Measurements from ENCODE around the gene RPA4. TPM values are rescaled to one million over a fixed set of nuclear protein-coding genes. Genes with fewer than 3 reads are reported as not detected.
A peak's percentile ranks its signal among the peaks of the same experiment; 100 is the strongest.
"Not testable (repeated sequence)": the region's sequence is repeated elsewhere in the genome, so short reads cannot be mapped to it uniquely, and the experiment has no call there.

Gene RPA4, protein sequence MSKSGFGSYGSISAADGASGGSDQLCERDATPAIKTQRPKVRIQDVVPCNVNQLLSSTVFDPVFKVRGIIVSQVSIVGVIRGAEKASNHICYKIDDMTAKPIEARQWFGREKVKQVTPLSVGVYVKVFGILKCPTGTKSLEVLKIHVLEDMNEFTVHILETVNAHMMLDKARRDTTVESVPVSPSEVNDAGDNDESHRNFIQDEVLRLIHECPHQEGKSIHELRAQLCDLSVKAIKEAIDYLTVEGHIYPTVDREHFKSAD
- 3.4 TPM for total RNA-seq (ENCODE audit: insufficient read depth, low replicate concordance)

DNA sequence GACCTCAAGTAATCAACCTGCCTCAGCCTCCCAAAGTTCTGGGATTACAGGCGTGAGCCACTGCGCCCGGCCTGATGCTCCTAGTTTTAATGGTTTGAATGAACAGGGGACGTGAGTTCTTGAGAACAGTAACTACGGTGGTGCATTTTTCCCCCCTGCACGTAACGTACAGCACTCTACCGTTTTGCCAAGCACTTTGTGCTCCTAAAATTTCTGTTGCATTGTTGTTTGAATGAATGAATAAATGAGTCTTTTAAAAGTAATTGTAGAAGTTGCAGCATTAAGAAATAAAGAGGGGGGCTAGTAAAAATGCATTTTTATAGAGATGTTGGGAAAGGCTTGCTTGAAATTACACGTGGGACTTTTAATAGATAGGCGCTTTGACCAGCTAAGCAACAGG lies at the start of gene RPA4:
TSS of gene RPA4 (plus strand) at position 301 of the 400 bp plus-strand sequence. CDS start 403 bp downstream, outside the sequence.
- no peak for DNase-seq (ENCODE audit: low spot score)

- DNase-seq (ENCODE audit: low spot score) = no peak
Observed at GRCh38 chrX:96834137-96834536, 49.6 kb upstream of the RPA4 start.

GRCh38 chrX:96835660-96836289 lies 47.9 kb upstream of the RPA4 start:
- DNase-seq (ENCODE audit: low spot score) = no peak

GRCh38 chrX:96837808-96838207 lies 45.9 kb upstream of the RPA4 start:
- DNase-seq (ENCODE audit: low spot score) = peak; percentile 4

GRCh38 chrX:96838537-96838936 lies 45.2 kb upstream of the RPA4 start:
- DNase-seq (ENCODE audit: low spot score) = no peak

DNA sequence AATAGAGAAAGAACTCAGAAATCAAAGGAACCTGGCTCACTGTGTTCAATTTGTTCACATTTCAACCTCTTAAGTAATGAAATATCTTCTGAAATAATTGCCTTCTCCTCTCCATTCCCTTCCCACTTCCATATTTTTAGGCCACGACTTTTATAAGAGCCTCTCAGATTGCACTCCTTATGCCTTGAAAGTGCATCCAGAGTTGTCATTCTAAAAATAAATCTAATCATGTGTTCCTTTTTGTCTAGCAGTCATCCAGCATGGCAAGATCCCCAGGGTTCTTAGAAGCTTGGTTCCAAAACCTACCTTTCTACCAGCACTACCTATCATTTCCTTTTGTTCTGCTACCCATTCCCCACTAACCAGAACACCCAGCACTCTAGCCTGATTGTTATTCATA lies 42.4 kb upstream of the RPA4 start:
- DNase-seq (ENCODE audit: low spot score) = no peak

- not testable (repeated sequence) for DNase-seq (ENCODE audit: low spot score)
Observed at GRCh38 chrX:96841866-96842265, 41.8 kb upstream of the RPA4 start.

DNA sequence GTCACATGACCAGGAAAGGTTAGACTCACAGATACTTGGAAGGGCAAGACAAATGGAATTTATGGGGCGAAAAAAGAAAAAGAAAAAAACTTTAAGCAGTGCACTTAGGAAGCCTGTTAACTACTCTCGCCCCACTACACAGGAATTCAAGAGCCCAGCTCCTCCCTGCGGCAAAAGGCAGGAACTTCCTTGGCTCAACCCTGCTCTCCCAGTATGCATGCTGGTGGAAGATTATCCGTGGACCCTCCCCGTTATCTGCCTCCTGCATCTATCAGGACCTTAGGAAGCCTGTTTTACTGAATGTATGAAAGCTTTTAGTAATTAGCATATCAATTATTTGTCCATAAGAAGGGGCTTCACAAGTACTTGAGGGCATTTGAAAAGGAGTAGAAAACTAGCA lies 40.1 kb upstream of the RPA4 start:
- peak; percentile 2 for DNase-seq (ENCODE audit: low spot score)

DNA sequence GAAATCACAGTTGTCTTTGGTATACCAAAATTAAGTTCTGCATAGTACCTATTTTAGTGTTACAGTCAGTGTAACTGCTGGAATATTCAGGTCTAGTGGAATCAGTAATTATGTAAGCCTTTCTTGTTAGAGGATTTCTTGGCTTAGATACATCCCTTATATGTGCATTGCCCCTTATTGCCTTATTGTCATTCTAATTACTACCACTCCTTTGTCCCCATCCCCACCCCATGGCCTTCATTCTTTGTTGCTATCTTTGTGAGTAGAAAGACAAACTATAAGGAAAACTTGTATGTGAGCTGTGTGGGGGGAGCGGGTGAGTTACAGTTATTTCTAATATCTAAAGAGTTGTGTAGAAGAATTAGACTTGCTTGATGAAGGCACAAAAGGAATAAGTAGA lies 36.9 kb upstream of the RPA4 start:
- no peak for DNase-seq (ENCODE audit: low spot score)

GRCh38 chrX:96859422-96859821 lies 24.3 kb upstream of the RPA4 start:
- DNase-seq (ENCODE audit: low spot score) = not testable (repeated sequence)

DNA sequence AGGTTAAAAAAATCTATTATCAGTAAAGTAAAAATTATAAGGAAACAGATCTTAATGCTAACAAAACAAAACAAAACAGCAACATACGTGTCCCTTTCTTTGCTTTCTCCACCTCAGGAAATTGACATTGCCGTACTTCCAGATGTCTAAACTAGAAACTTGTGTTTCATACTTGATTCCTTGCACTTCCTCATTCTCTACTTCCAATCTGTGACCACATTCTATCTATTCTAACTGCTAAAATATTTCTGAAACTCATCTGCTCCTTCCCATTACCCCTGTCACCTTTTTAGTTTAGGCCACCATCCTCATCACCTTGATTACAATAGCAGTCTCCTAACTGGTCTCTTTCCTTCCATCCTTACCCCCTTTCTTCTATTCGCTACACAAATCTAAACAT lies 22.5 kb upstream of the RPA4 start:
- DNase-seq (ENCODE audit: low spot score) = no peak

DNA sequence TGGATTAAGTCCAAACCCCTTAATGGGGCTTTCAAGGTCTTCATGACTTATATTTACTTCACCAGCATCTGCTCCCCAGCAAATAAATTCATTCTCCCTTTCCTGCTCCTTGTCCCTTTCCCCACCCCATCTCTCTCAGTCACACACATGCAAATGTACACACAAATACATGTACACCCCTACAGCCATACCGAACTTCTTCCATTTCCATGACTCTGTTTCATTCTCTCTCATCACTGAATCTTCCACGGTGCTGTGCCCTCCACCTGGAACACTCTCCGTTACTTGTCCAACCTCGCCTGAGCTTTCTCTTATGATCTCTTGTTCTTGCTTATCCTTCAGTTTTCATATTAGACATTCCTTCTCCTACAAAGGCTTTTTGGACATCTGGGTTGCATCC lies 22.0 kb upstream of the RPA4 start:
- DNase-seq (ENCODE audit: low spot score) = no peak

DNA sequence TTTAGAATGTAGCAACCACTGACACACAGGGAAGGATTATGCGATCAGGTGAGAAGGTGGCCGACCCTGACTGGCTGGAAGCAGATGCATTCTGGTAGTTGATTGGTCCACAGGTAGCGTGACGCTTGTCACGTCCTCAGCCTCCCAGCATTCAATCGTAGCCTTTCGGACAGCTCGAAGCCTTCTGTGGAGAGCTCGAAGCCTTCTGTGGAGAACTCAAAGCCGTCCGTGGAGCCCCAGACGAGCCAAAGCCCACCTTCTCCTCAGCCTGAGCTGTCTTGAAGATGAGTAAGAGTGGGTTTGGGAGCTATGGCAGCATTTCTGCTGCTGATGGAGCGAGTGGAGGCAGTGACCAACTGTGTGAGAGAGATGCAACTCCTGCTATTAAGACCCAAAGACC lies 319 bp downstream of the RPA4 start:
- no peak for DNase-seq (ENCODE audit: low spot score)

DNA sequence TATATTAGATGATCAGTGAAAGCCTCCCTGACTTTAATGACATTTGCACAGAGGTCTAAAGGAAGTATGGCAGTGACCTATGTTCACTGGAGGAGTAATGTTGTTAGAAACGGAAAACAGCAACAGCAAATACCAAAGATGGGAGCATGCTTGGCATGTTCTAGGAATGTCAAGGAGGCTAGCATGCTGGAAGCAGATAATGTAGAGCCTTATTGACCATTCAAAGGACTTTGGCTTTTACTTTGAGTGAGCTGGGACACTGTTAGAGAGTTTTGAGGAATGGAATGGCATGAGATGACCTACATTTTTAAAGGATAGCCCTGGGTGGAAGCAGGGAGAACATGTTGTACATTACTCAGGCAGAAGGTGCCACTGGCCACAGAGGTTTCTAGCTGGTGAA lies 6.0 kb downstream of the RPA4 start:
- no peak for DNase-seq (ENCODE audit: low spot score)

- no peak for DNase-seq (ENCODE audit: low spot score)
Observed at GRCh38 chrX:96906741-96907140, 23.0 kb downstream of the RPA4 start.

DNA sequence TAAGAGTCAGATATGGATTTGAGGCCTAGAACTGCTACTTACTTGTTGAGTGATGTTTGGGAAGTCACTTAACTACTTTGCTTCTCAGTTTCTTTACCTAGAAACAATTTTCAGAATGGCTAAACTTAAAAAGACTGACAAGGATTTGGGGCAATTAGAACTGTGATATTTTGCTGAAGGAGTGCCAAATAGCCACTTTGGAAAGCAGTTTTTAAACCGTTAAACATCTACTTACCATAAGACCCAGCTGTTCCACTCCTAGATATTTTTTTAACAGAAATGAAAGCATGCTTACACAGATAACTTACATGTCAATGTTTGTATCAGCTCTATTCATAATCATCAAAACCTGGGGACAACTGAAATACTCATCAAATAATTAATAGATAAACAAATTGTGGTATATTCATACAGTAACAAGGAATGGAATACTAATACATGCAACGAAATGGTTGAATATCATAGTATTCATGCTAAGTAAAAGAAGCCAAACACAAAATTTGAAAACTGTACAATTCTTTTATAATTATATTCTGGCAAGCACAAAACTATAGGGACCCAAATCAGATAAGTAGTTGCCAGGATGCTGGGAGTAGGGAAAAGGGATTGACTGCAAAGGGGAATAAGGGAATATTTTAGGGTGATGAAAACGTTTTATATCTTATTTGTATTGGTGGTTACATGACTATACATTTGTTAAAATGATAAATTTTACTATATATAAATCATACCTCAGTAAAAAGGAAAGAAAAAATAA lies 24.0 kb downstream of the RPA4 start:
- DNase-seq (ENCODE audit: low spot score) = no peak

GRCh38 chrX:96909291-96909690 lies 25.6 kb downstream of the RPA4 start:
- DNase-seq (ENCODE audit: low spot score) = no peak

DNA sequence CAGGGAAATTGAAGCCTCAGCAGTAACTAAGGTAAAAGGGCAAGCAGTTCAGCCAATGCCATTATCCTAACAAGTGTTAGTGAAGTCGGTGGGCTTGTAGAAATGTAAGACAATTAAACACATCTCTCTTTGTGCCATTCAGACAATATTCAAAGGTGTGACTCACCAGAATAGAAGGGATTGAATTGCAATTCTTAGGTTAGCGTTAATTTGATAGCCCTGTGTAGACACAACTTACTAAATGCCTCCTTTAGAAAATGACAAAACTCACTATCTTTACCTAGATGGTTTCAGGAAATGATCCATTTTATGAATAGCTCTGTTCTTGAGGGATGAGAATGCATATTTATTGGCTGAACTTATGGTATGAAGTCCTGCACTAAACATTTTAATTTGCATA lies 35.2 kb downstream of the RPA4 start:
- DNase-seq (ENCODE audit: low spot score) = no peak

- no peak for DNase-seq (ENCODE audit: low spot score)
Observed at GRCh38 chrX:96919672-96920071, 36.0 kb downstream of the RPA4 start.

DNA sequence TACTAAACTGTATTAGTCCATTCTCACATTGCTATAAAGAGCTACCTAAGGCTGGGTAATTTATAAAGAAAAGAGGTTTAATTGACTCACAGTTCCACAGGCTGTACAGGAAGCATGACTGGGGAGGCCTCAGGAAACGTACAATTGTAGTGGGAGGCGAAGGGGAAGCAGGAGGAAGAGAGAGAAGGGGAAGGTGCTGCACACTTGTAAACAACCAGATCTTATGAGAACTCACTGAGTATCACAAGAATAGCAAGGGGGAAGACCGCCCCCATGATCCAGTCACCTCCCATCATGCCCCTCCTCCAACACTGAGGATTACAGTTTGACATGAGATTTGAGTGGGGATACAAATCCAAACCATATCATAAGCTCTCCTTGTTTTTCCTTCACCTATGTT lies 40.9 kb downstream of the RPA4 start:
- no peak for DNase-seq (ENCODE audit: low spot score)

- DNase-seq (ENCODE audit: low spot score) = no peak
Observed at GRCh38 chrX:96929036-96929435, 45.3 kb downstream of the RPA4 start.
